H1 (cell line): Measurements from ENCODE around the gene LSM3. TPM values are rescaled to one million over a fixed set of nuclear protein-coding genes. Genes with fewer than 3 reads are reported as not detected.

Source experiments
- CTCF ChIA-PET: fragments of 300-600 bp; sonication (Branson Sonifier 250); formaldehyde crosslinking; loops from one replicate; lab custom pipeline; 2021; ENCODE audit not compliant: partially characterized antibody; lab: Charles Lee
- POLR2A ChIA-PET: fragments of 300-600 bp; sonication (Branson Sonifier 250); formaldehyde crosslinking; loops from one replicate; lab custom pipeline; 2021; ENCODE audit warnings: inconsistent platforms; ENCODE audit not compliant: partially characterized antibody; lab: Charles Lee
- DNase-seq, 2 experiments: peaks; one replicate each; pipeline versions ENCODE4 v3.0.0 to v3.0.0-alpha.2; 2010 to 2022; ENCODE audit warnings: low spot score in 2 of 2, low read depth in 1 of 2, mixed read lengths in 1 of 2
- FAIRE-seq: peaks from 2 replicates; lab custom pipeline; 2011; peaks lifted over from hg19 to GRCh38; lab: Jason Lieb, UNC
- H2AFZ ChIP-seq: 2 replicates; pipeline ENCODE4 v1.8.1; 2012; ENCODE audit warnings: low read length, inconsistent platforms
- H2AK5ac ChIP-seq: 2 replicates; pipeline ENCODE4 v1.6.1; 2013; ENCODE audit warnings: low read depth, low read length
- H2BK120ac ChIP-seq: replicated peaks from 2 replicates; pipeline ENCODE3; 2013; ENCODE audit warnings: low read depth, low read length, inconsistent platforms
- H2BK12ac ChIP-seq: 2 replicates; pipeline ENCODE4 v1.6.1; 2013; ENCODE audit warnings: low read depth, low read length
- H2BK15ac ChIP-seq: 2 replicates; pipeline ENCODE4 v1.6.1; 2013; ENCODE audit warnings: low read length
- H2BK20ac ChIP-seq: 2 replicates; pipeline ENCODE4 v1.6.1; 2013; ENCODE audit warnings: low read length
- H2BK5ac ChIP-seq: 2 replicates; pipeline ENCODE4 v1.6.1; 2013; ENCODE audit warnings: low read depth, low read length
- H3K14ac ChIP-seq: 2 replicates; pipeline ENCODE4 v1.6.1; 2013; ENCODE audit warnings: inconsistent platforms; ENCODE audit not compliant: insufficient read length
- H3K18ac ChIP-seq: 2 replicates; pipeline ENCODE4 v1.6.1; 2013; ENCODE audit warnings: low read length; ENCODE audit errors: extremely low read depth
- H3K23ac ChIP-seq: 2 replicates; pipeline ENCODE4 v1.6.1; 2013; ENCODE audit warnings: inconsistent platforms; ENCODE audit not compliant: insufficient read length
- H3K23me2 ChIP-seq: 2 replicates; pipeline ENCODE4 v1.6.1; 2013; ENCODE audit warnings: low read depth, low read length
- H3K27ac ChIP-seq: 2 replicates; pipeline ENCODE4 v1.6.1; 2011; ENCODE audit warnings: low read depth, low read length, inconsistent platforms
- H3K27me3 ChIP-seq, 4 experiments: replicated peaks in 1 of 4; 1 replicate in 1 of 4; 2 replicates in 3 of 4; pipeline versions ENCODE4 v1.6.1 to v1.8.1; 2011 to 2013; ENCODE audit warnings: low read length in 3 of 4, mild to moderate bottlenecking in 3 of 4, inconsistent platforms in 2 of 4, mixed read lengths in 2 of 4, moderate library complexity in 1 of 4; ENCODE audit not compliant: control insufficient read depth in 3 of 4, insufficient read depth in 3 of 4; ENCODE audit errors: extremely low read depth in 1 of 4
- H3K36me3 ChIP-seq, 4 experiments: 2 replicates each; pipeline versions ENCODE4 v1.6.1 to v1.8.1; 2011 to 2013; ENCODE audit warnings: mild to moderate bottlenecking in 4 of 4, low read length in 3 of 4, moderate library complexity in 2 of 4, control low read depth in 1 of 4, inconsistent platforms in 1 of 4; ENCODE audit not compliant: insufficient read depth in 4 of 4, control insufficient read depth in 2 of 4
- H3K4ac ChIP-seq: replicated peaks from 2 replicates; pipeline ENCODE3; 2013; ENCODE audit warnings: low read length, low read depth, mixed read lengths, inconsistent platforms; ENCODE audit not compliant: insufficient read length
- H3K4me1 ChIP-seq, 4 experiments: replicated peaks in 1 of 4; 1 replicate in 1 of 4; 2 replicates in 3 of 4; pipeline versions ENCODE4 v1.6.1 to v1.8.1; 2011 to 2013; ENCODE audit warnings: low read length in 3 of 4, inconsistent platforms in 2 of 4, mixed read lengths in 1 of 4; ENCODE audit not compliant: insufficient read depth in 4 of 4, control insufficient read depth in 3 of 4
- H3K4me2 ChIP-seq, 2 experiments: 2 replicates each; pipeline versions ENCODE4 v1.6.1 to v1.8.1; 2011 to 2013; ENCODE audit warnings: low read depth in 2 of 2, low read length in 2 of 2, control low read depth in 1 of 2, inconsistent platforms in 1 of 2, mild to moderate bottlenecking in 1 of 2; ENCODE audit not compliant: insufficient read depth in 1 of 2
- H3K4me3 ChIP-seq, 4 experiments: fragments of 200-600, 300-600 bp in 1 of 4; sonication (generic), shearing (Covaris generic), sonication (Bioruptor Twin) in 1 of 4; 2 replicates each; pipeline versions ENCODE4 v1.5.1 to v1.8.1; 2011 to 2016; ENCODE audit warnings: low read length in 4 of 4, low read depth in 3 of 4, control low read depth in 2 of 4, inconsistent platforms in 2 of 4, mild to moderate bottlenecking in 2 of 4, mixed read lengths in 1 of 4, moderate library complexity in 1 of 4; ENCODE audit not compliant: insufficient read depth in 2 of 4; ENCODE audit errors: extremely low read depth in 1 of 4
- H3K56ac ChIP-seq: replicated peaks from 2 replicates; pipeline ENCODE3; 2013; ENCODE audit warnings: low read depth, mild to moderate bottlenecking, mixed read lengths, low read length, inconsistent platforms; ENCODE audit not compliant: insufficient read length
- H3K79me1 ChIP-seq: 2 replicates; pipeline ENCODE4 v1.6.1; 2013; ENCODE audit warnings: low read depth, low read length, control low read depth
- H3K79me2 ChIP-seq, 2 experiments: 2 replicates each; pipeline versions ENCODE4 v1.6.1 to v1.8.1; 2012 to 2013; ENCODE audit warnings: low read length in 2 of 2, mild to moderate bottlenecking in 2 of 2, inconsistent platforms in 1 of 2; ENCODE audit not compliant: insufficient read depth in 2 of 2, control insufficient read depth in 1 of 2
- H3K9ac ChIP-seq, 4 experiments: replicated peaks in 1 of 4; 1 replicate in 1 of 4; 2 replicates in 3 of 4; pipeline versions ENCODE4 v1.6.1 to v1.8.1; 2011 to 2013; ENCODE audit warnings: low read depth in 3 of 4, low read length in 3 of 4, control low read depth in 2 of 4, mild to moderate bottlenecking in 2 of 4, moderate library complexity in 2 of 4, inconsistent platforms in 1 of 4; ENCODE audit errors: extremely low read depth in 1 of 4
- H3K9me3 ChIP-seq, 2 experiments: 2 replicates each; pipeline versions ENCODE4 v1.6.1 to v1.8.1; 2012 to 2013; ENCODE audit warnings: mild to moderate bottlenecking in 2 of 2, moderate library complexity in 2 of 2, control low read depth in 1 of 2, inconsistent platforms in 1 of 2, low read depth in 1 of 2, low read length in 1 of 2, mixed read lengths in 1 of 2; ENCODE audit not compliant: insufficient read depth in 2 of 2
- H4K20me1 ChIP-seq, 2 experiments: replicated peaks in 1 of 2; 2 replicates each; pipeline versions ENCODE3 to v1.8.1; 2011 to 2013; ENCODE audit warnings: inconsistent platforms in 2 of 2, low read length in 2 of 2, mild to moderate bottlenecking in 1 of 2; ENCODE audit not compliant: insufficient read depth in 2 of 2, control insufficient read depth in 1 of 2
- H4K5ac ChIP-seq: 2 replicates; pipeline ENCODE4 v1.6.1; 2013; ENCODE audit warnings: low read length, low read depth, mixed read lengths, inconsistent platforms; ENCODE audit not compliant: insufficient read length
- H4K8ac ChIP-seq: 2 replicates; pipeline ENCODE4 v1.8.0; 2013; ENCODE audit warnings: mild to moderate bottlenecking, moderate library complexity, low read length, inconsistent platforms; ENCODE audit not compliant: insufficient read depth; ENCODE audit errors: extremely low read depth
- H4K91ac ChIP-seq: replicated peaks from 2 replicates; pipeline ENCODE3; 2013; ENCODE audit warnings: low read length, mixed read lengths, inconsistent platforms; ENCODE audit not compliant: insufficient read length
- BACH1 ChIP-seq: IDR thresholded peaks from 2 replicates; pipeline ENCODE4 v1.6.1; 2012; ENCODE audit warnings: low read length, improper control_type of control experiment
- EP300 ChIP-seq, 2 experiments: IDR thresholded peaks; 1 replicate in 1 of 2; 2 replicates in 1 of 2; pipeline ENCODE4 v1.6.1; 2011 to 2012; ENCODE audit warnings: low read depth in 2 of 2, low read length in 2 of 2, mild to moderate bottlenecking in 2 of 2, borderline replicate concordance in 1 of 2, inconsistent platforms in 1 of 2, moderate library complexity in 1 of 2
- EZH2 ChIP-seq: fragments of 200-600 bp; sonication (generic); IDR thresholded peaks from 2 replicates; pipeline ENCODE4 v1.7.1; 2012; ENCODE audit warnings: low read depth, mild to moderate bottlenecking, moderate library complexity, low read length, inconsistent platforms; ENCODE audit not compliant: severe bottlenecking
- GTF2F1 ChIP-seq: IDR thresholded peaks from 2 replicates; pipeline ENCODE4 v1.6.1; 2012; ENCODE audit warnings: low read depth, low read length, improper control_type of control experiment, borderline replicate concordance
- POU5F1 ChIP-seq: IDR thresholded peaks from 2 replicates; pipeline ENCODE4 v1.6.1; 2011; ENCODE audit warnings: low read depth, mild to moderate bottlenecking, low read length, moderate library complexity
- RNF2 ChIP-seq: fragments of 200-900, 300-1000 bp; sonication (generic); IDR thresholded peaks from 2 replicates; pipeline ENCODE4 v1.7.1; 2016; ENCODE audit warnings: borderline replicate concordance, low read depth, mild to moderate bottlenecking, antibody characterized with exemption, low read length; ENCODE audit not compliant: poor library complexity, severe bottlenecking; ENCODE audit errors: missing control alignments
- RXRA ChIP-seq: IDR thresholded peaks from 2 replicates; pipeline ENCODE4 v1.6.1; 2011; ENCODE audit warnings: low read depth, mild to moderate bottlenecking, low read length, moderate library complexity; ENCODE audit not compliant: insufficient read depth
- SIRT6 ChIP-seq: IDR thresholded peaks from one replicate; pipeline ENCODE4 v1.7.1; 2012; ENCODE audit warnings: low read length, inconsistent platforms
- SRF ChIP-seq: IDR thresholded peaks from 2 replicates; pipeline ENCODE4 v1.6.1; 2011; ENCODE audit warnings: mild to moderate bottlenecking, low read depth, low read length, moderate library complexity
- TAF7 ChIP-seq: optimal IDR thresholded peaks from 2 replicates; pipeline ENCODE3; 2011; ENCODE audit warnings: low read depth, mild to moderate bottlenecking, inconsistent platforms, low read length, moderate library complexity, borderline replicate concordance
- TBP ChIP-seq: IDR thresholded peaks from 2 replicates; pipeline ENCODE4 v1.6.1; 2011; ENCODE audit warnings: low read depth, low read length, improper control_type of control experiment
- WGBS, 2 experiments: shearing (Covaris generic) in 1 of 2; methylation state at CpG; one replicate each; pipeline versions ENCODE4 v1.1.6 to v1.1.7; 2013 to 2015; ENCODE audit warnings: low lambda C conversion rate in 2 of 2, mixed read lengths in 2 of 2, inconsistent platforms in 1 of 2, low coverage in 1 of 2, missing lambda C conversion rate in 1 of 2; ENCODE audit not compliant: insufficient replicate concordance in 2 of 2, insufficient coverage in 1 of 2, insufficient read length in 1 of 2; ENCODE audit errors: extremely low coverage in 1 of 2, missing lambda C conversion rate in 1 of 2; 5-methylcytosine and 5-hydroxymethylcytosine counted together
- polyA plus RNA-seq, 7 experiments: library from polyadenylated mRNA; depleted of rRNA in 3 of 7; stranded (reverse) in 5 of 7; unstranded in 2 of 7; fragments of >200 nt in 5 of 7; fragments of 200-250 nt in 2 of 7; gene quantifications; 1 replicate in 5 of 7; 2 replicates in 1 of 7; 4 replicates in 1 of 7; pipeline versions ENCODE4 v1.2.1 to v1.2.3, GENCODE V29; 2011 to 2013; ENCODE audit warnings: missing spikeins in 2 of 7, mixed read lengths in 2 of 7
- total RNA-seq: library from RNA; stranded (reverse); fragmentation: NEBNext Ultra II Directional; extraction: Animal tissue kit (Norgen Biotek cat#: 25700); gene quantifications from 2 replicates; pipeline ENCODE4 v1.2.1, GENCODE V29; 2021

LSM3 gene
- total and polyA plus RNA-seq, 2 of the 8 experiments (the other 6 are each of a cell fraction or from before 2014, with no cell fraction given) = 7.1 to 25.4 TPM

DNA sequence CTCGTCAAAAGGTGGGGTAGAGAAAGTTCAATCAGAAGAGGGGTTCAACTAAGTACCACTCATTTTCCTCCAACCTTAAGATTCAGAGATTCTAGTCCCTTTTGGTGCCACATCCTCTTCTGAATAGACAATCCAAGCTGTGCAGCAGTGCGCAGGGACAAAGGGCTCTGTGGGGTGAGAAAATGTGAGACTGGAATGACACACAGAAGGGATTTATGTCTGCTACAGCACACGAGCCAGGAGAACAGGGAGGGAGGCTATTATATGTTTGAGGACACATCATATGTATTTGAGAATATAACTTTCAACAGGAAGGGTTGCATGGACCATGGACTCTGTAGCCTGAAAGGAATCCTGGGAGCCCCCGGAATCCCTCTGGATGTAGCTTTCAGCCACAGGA, 33.0 kb downstream of the LSM3 start:
- Histone ChIP-seq H2AK5ac (no peak overlapping the region), H3K56ac (no peak overlapping the region), H3K23me2 (no peaks in the 10 kb centered on the region), H4K20me1 (no peaks in the 10 kb centered on the region), H3K4ac (no peak overlapping the region), H2BK5ac (no peak overlapping the region), H3K27ac (no peak overlapping the region), H2BK20ac (no peak overlapping the region), H3K4me1 (peaks cover 0 to under 1% (median 0%) of the 10 kb centered on the region in 4 experiments; a peak in 3 of 7 replicates), H2BK15ac (no peak overlapping the region), H2AFZ (no peak overlapping the region), H3K79me2 (no peaks in the 10 kb centered on the region), H3K23ac (no peak overlapping the region), H3K14ac (no peak overlapping the region), H4K5ac (no peak overlapping the region), H3K79me1 (no peaks in the 10 kb centered on the region), H2BK120ac (no peak overlapping the region), H4K8ac (no peak overlapping the region), H3K9ac (no peak overlapping the region), H3K36me3 (no peaks in the 10 kb centered on the region), H3K18ac (no peak overlapping the region), H4K91ac (no peak overlapping the region), H3K27me3 (no peaks in the 10 kb centered on the region), H3K9me3 (no peaks in the 10 kb centered on the region), H2BK12ac (no peak overlapping the region), H3K4me3 (no peak overlapping the region), H3K4me2 (no peak overlapping the region)
- FAIRE-seq (no peak), DNase-seq (no peak)
- WGBS, 2 experiments = 86% methylated on average over 4 of the region's 4 CpGs; no CpG with 5 or more reads in 1 of the 2 experiments
- CTCF ChIA-PET = interaction anchor here (0.6 to 11.1 kb wide), 7 partner anchors 10 to 441 kb away, joined by 3 to 157 read pairs (median 7); no protein-coding TSS in a partner anchor
- TF ChIP-seq BACH1 (no peak), TBP (no peak), GTF2F1 (no peak), POU5F1 (no peak), RXRA (no peak), SRF (no peak), SIRT6 (no peak), TAF7 (no peak), RNF2 (no peak), EZH2 (no peak), EP300 (IDR thresholded peaks at IDR 0.05; ENCODE audit: borderline replicate concordance in 1 of 2, low read depth in 2 of 2, low read length in 2 of 2) (no peak)
- POLR2A ChIA-PET = interaction anchor here (1.2 to 2.7 kb wide), 2 partner anchors 8 to 33 kb away, joined by 3 to 12 read pairs; partner anchors contain the start of gene LSM3
